Measurements from ENCODE around the gene OSBPL9.

DNA sequence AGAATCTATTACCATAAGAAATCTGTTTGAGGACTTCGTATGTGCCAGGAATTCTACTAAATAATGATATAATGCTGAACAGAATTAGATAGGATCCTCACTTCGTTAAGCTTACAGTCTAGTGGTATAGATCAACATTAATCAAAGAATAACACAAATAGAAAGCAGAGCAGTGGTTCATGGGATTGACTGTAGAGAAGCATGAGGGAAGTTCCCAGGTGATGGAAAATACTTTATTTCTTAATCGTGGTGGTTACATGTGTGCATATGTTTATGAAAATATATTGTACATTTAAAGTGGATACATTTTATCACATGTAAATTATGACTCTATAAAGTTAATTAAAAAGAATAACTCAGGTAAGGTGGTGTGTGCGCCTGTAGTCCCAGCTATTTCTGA is 110.5 kb downstream of the OSBPL9 start:
- TF ChIP-seq, protein P1, sequence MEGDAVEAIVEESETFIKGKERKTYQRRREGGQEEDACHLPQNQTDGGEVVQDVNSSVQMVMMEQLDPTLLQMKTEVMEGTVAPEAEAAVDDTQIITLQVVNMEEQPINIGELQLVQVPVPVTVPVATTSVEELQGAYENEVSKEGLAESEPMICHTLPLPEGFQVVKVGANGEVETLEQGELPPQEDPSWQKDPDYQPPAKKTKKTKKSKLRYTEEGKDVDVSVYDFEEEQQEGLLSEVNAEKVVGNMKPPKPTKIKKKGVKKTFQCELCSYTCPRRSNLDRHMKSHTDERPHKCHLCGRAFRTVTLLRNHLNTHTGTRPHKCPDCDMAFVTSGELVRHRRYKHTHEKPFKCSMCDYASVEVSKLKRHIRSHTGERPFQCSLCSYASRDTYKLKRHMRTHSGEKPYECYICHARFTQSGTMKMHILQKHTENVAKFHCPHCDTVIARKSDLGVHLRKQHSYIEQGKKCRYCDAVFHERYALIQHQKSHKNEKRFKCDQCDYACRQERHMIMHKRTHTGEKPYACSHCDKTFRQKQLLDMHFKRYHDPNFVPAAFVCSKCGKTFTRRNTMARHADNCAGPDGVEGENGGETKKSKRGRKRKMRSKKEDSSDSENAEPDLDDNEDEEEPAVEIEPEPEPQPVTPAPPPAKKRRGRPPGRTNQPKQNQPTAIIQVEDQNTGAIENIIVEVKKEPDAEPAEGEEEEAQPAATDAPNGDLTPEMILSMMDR (IDR thresholded peaks at IDR 0.05), result no peak
- no peak for TF ChIP-seq ZFX (IDR thresholded peaks at IDR 0.05; ENCODE audit: borderline replicate concordance)

All from 22Rv1 (cell line).